ENCODE data around the gene WWOX.

DNA sequence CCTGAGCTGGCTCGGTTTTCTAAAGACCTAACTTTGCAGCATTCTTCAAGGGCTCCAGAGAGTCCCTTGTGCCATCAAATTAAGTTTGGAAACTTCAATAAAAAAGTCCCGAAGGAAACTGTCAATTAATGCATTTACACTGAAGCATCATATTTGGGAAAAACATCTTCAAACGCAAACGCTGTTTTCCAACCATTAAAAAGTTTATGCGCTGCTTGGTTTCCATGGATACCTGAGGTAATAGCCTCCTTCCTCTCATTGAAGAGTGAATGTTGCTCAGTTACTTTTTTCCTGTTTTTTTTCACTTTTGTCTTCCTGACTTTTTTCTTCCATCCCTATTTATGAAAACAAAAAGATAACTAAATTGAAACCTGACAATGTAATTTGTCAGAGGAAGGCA is 1102.0 kb downstream of the WWOX start:
- TF ChIP-seq CTCF (IDR thresholded peaks at IDR 0.05) (no peak), POLR2A (IDR thresholded peaks at IDR 0.05) (no peak)

All from right lobe of liver (tissue), 4 donors.